Measurements from ENCODE around the gene TSPYL4.

The TSPYL4 gene

DNA sequence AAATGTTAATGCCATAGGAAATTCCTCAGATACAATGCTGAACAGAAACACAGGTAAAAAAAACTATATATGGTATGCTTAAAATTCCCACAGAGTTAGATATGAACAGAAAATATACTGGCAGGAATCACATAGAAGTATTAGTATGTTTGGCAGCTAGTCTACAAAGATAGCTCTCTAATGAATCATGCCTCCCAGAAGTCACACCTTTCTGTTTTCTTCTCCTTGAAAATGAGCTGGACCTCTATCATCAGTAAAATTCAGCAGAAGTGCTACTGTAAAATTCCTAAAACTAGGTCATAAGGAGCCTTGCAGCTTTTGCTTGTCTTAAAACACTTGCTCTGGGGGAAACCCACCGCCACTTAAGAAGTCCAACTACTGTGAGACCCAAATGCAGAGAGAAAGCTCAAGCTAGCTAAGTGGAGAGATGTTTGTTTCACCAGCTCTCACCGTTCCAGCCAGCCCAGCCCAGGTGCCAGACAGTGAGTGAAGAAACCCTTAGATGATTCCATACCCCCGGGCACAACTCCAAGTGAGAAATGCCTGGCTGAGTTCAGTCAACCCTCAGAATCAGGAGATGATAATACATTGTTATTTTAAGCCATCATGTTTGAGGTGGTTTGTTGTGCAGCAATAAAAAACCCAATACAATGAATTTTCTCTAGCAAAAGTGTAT is 43.0 kb downstream of the TSPYL4 start:
- Histone ChIP-seq H3K4me3 (no peak overlapping the region), H3K36me3 (no peaks in the 10 kb centered on the region), H3K27ac (no peak overlapping the region), H3K4me1 (peaks cover 0 to 16% (median 6%) of the 10 kb centered on the region in 10 experiments; a peak in 11 of 20 replicates), H3K9ac (no peak overlapping the region), H4K20me1 (no peaks in the 10 kb centered on the region), H3K27me3 (no peaks in the 10 kb centered on the region), H3K9me3 (replicated peaks in 1 of 11) (no peaks in the 10 kb centered on the region), H3K4me2 (no peak overlapping the region)
- no peak for TF ChIP-seq Cebpa-rat (IDR thresholded peaks at IDR 0.05)

DNA sequence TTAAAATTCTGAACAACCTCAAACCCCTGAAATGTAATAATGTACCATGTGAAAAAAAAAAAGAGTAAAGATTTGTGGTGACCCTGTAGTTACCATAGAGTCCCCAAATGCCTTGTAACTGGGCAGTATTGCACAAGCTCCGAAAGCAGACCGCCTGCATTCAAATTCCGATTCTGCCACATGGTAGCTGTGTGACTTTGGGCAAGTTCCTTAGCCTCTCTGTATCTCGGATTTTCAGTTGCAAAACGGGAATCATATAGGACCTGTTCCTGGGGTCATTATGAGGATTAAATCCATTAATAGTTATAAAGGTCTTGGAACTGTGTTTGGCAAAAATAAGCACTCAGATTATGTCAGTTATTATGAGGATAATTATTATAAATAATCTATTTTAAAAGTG is 43.6 kb downstream of the TSPYL4 start:
- Histone ChIP-seq H4K20me1 (no peaks in the 10 kb centered on the region), H3K4me3 (no peak overlapping the region), H3K27me3 (no peaks in the 10 kb centered on the region), H3K4me1 (peaks cover 0 to 13% (median 8%) of the 10 kb centered on the region in 10 experiments; a peak in 11 of 20 replicates), H3K27ac (no peak overlapping the region), H3K4me2 (no peak overlapping the region), H3K9me3 (replicated peaks in 1 of 11) (no peaks in the 10 kb centered on the region), H3K36me3 (no peaks in the 10 kb centered on the region), H3K9ac (no peak overlapping the region)
- TF ChIP-seq Cebpa-rat (IDR thresholded peaks at IDR 0.05), result no peak

DNA sequence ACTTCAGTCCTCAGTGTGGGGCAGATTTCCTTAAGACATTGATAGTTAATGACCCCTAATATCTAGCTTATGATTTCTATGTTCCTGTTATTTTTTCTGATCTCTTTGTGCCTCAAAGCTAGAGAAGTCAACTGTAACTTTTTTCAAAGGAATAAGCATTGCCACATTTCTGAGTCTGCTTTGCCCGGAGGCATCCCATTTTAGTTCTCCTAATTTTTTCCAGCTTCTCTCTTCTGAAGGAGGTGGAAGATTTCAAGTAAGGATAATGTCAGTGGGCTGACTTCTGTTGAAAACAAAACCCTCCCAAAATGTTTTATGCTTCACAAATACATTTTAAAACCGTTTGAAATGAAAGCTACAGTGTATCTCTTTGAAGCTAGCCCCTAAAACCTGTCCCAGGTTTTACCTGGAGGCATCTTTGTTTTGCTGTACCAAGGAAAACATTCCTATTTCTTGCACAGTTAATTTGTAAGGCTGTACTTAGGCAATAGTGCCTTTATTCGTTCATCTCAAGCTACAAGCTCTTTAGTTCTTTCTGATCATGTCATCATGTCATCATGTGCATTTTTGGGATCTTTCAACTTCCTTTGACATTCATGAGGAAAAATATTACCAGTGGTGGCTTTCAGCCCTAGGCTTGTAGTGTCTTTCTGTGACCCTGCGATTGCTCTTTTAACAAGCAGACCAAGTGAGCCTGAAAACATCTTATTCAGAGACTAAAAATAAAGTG is 45.7 kb downstream of the TSPYL4 start:
- no peaks in the 10 kb centered on the region for H4K20me1 ChIP-seq
- H3K27ac ChIP-seq, result no peak overlapping the region
- peaks cover 0 to 11% (median 8%) of the 10 kb centered on the region in 10 experiments; a peak in 11 of 20 replicates for H3K4me1 ChIP-seq
- H3K4me3 ChIP-seq, result no peak overlapping the region
- H3K9me3 ChIP-seq (replicated peaks in 1 of 11), result no peaks in the 10 kb centered on the region
- H3K9ac ChIP-seq, result no peak overlapping the region
- no peaks in the 10 kb centered on the region for H3K27me3 ChIP-seq
- no peak for TF ChIP-seq Cebpa-rat (IDR thresholded peaks at IDR 0.05)
- H3K36me3 ChIP-seq, result no peaks in the 10 kb centered on the region
- H3K4me2 ChIP-seq, result no peak overlapping the region

- Histone ChIP-seq H3K27ac (peak overlapping the region in 1 of 11 experiments; percentile 38; a peak in 2 of 22 replicates), H3K9me3 (replicated peaks in 1 of 11) (no peaks in the 10 kb centered on the region), H3K4me1 (peaks cover 0 to 11% (median 8%) of the 10 kb centered on the region in 10 experiments; a peak in 11 of 20 replicates), H4K20me1 (no peaks in the 10 kb centered on the region), H3K9ac (no peak overlapping the region), H3K4me3 (no peak overlapping the region), H3K36me3 (no peaks in the 10 kb centered on the region), H3K4me2 (peak overlapping the region in 6 of 11 experiments; percentile 6 to 44 (median 30); a peak in 7 of 22 replicates), H3K27me3 (no peaks in the 10 kb centered on the region)
- no peak for TF ChIP-seq Cebpa-rat (IDR thresholded peaks at IDR 0.05)
Measured at GRCh38 chr6:116206231-116206903, 47.5 kb downstream of the TSPYL4 start.

GRCh38 chr6:116205281-116205680 is 48.6 kb downstream of the TSPYL4 start:
- no peak overlapping the region for H3K4me2 ChIP-seq

DNA sequence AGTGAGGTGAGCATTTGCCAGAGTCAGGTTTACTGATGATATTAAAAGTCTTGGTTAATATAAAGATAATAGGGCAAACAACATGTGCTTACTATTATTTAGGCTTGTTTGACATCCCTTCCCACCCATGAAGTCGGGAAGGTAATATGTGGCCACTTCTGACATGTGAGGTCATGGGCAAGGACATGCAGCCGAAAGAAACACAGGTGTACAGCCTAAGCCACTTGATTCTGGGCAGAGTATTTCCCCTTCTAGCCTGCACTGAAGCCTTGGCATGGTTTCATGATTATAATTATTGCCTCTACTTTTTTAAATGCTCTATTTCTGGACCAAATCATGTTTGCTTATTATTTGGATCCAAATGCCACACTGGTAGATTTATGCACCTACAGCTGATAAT is 52.3 kb downstream of the TSPYL4 start:
- no peak overlapping the region for H3K27ac ChIP-seq
- H3K4me2 ChIP-seq, result no peak overlapping the region
- no peaks in the 10 kb centered on the region for H3K27me3 ChIP-seq
- no peaks in the 10 kb centered on the region for H4K20me1 ChIP-seq
- H3K4me1 ChIP-seq, result peaks cover 4 to 10% (median 8%) of the 10 kb centered on the region in 10 experiments; a peak in 13 of 20 replicates
- no peaks in the 10 kb centered on the region for H3K9me3 ChIP-seq (replicated peaks in 1 of 11)
- no peak for TF ChIP-seq Cebpa-rat (IDR thresholded peaks at IDR 0.05)
- H3K36me3 ChIP-seq, result peaks cover 0 to 6% (median 0%) of the 10 kb centered on the region in 11 experiments; a peak in 1 of 22 replicates
- H3K9ac ChIP-seq, result no peak overlapping the region
- no peak overlapping the region for H3K4me3 ChIP-seq

More at GRCh38 chr6:116205281-116205680, 48.6 kb downstream of the TSPYL4 start:
- Histone ChIP-seq H3K36me3 (no peaks in the 10 kb centered on the region), H3K27me3 (no peaks in the 10 kb centered on the region), H3K9ac (no peak overlapping the region), H4K20me1 (no peaks in the 10 kb centered on the region), H3K4me1 (peaks cover 0 to 11% (median 8%) of the 10 kb centered on the region in 10 experiments; a peak in 11 of 20 replicates), H3K27ac (no peak overlapping the region), H3K4me3 (no peak overlapping the region), H3K9me3 (replicated peaks in 1 of 11) (no peaks in the 10 kb centered on the region)
- TF ChIP-seq Cebpa-rat (IDR thresholded peaks at IDR 0.05), result no peak

DNA sequence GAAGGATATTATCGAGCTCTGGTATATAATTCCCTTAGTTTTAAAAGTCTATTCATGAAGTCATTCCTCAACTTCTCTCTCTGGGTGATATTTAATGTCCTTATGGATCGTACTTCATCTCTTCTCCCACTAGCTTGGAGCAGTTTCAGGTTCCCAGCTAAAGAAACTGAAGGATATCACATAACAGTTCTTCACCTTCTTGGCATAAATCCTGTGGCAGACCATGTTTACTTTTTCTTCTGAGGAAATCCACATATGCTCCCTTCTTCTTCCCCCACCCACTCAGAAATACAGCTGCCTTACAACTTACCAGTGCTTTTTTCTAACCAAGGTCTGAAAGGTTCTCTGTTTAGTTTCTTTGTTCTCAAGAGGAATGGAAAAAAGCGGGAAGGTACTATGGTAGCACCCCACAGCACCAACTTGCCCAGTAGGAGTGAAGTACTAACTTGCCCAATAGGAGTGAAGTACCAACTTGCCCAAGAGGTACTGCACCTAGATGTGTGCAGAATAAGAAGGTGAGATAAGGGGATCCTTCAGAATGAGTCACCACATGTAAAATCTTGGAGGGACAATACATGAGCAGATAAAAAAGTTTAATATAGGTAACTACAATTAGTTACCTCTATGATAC is 53.1 kb downstream of the TSPYL4 start:
- TF ChIP-seq Cebpa-rat (IDR thresholded peaks at IDR 0.05), result no peak
- H3K36me3 ChIP-seq, result peaks cover 0 to 6% (median 0%) of the 10 kb centered on the region in 11 experiments; a peak in 1 of 22 replicates
- H3K9me3 ChIP-seq (replicated peaks in 1 of 11), result no peaks in the 10 kb centered on the region
- H3K27me3 ChIP-seq, result no peaks in the 10 kb centered on the region
- H3K27ac ChIP-seq, result no peak overlapping the region
- H3K4me1 ChIP-seq, result peaks cover 0 to 6% (median 1%) of the 10 kb centered on the region in 10 experiments; a peak in 8 of 20 replicates
- no peak overlapping the region for H3K4me2 ChIP-seq
- no peak overlapping the region for H3K4me3 ChIP-seq
- no peak overlapping the region for H3K9ac ChIP-seq
- no peaks in the 10 kb centered on the region for H4K20me1 ChIP-seq
